Keratinocyte (primary cell): ENCODE data around the gene SLC8A1.

Source experiments
- EZH2 ChIP-seq: IDR thresholded peaks from one replicate; pipeline ENCODE4 v1.6.1; 2012; ENCODE audit warnings: inconsistent platforms, mild to moderate bottlenecking, low read length, moderate library complexity
- TF ChIP-seq, protein P1 (sequence below), 3 experiments: IDR thresholded peaks in 1 of 3; conservative IDR thresholded peaks in 1 of 3; optimal IDR thresholded peaks in 1 of 3; 2 replicates in 2 of 3; 3 replicates in 1 of 3; pipeline versions ENCODE3 to v1.5.1; 2011; ENCODE audit warnings: low read length in 3 of 3, mild to moderate bottlenecking in 3 of 3, moderate library complexity in 2 of 3, control low read depth in 1 of 3, inconsistent platforms in 1 of 3; ENCODE audit not compliant: insufficient read depth in 2 of 3; ENCODE audit errors: extremely low read depth in 1 of 3

DNA sequence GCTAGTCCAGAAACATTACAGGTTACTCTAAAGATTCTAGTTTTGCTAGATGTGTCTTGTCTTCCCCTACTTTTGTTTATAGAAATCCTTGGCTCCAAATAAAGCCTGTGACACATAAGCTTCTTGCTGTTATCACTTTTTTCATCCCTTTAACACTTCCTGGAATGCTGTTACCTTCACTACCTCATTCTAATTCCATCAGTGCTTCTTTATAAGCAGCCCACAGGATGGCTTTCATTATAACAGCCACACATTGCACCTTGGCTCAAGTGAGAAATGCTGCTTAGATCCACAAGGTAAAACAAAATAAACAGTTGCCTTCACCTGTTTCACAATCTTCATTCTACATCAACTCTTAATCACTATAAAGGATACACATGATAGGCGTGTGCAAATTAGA lies 221.7 kb downstream of the SLC8A1 start:
- TF ChIP-seq, protein P1, sequence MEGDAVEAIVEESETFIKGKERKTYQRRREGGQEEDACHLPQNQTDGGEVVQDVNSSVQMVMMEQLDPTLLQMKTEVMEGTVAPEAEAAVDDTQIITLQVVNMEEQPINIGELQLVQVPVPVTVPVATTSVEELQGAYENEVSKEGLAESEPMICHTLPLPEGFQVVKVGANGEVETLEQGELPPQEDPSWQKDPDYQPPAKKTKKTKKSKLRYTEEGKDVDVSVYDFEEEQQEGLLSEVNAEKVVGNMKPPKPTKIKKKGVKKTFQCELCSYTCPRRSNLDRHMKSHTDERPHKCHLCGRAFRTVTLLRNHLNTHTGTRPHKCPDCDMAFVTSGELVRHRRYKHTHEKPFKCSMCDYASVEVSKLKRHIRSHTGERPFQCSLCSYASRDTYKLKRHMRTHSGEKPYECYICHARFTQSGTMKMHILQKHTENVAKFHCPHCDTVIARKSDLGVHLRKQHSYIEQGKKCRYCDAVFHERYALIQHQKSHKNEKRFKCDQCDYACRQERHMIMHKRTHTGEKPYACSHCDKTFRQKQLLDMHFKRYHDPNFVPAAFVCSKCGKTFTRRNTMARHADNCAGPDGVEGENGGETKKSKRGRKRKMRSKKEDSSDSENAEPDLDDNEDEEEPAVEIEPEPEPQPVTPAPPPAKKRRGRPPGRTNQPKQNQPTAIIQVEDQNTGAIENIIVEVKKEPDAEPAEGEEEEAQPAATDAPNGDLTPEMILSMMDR (optimal IDR thresholded peaks at IDR 0.05 in 1 of 3, IDR thresholded peaks at IDR 0.05 in 1 of 3, conservative IDR thresholded peaks at IDR 0.05 in 1 of 3; ENCODE audit: extremely low read depth in 1 of 3, insufficient read depth in 2 of 3, low read length in 3 of 3) = no peak
- TF ChIP-seq EZH2 = no peak
